GM23248 (cell line): ENCODE measurements around the gene PIWIL4. TPM values are rescaled to one million over a fixed set of nuclear protein-coding genes. Genes with fewer than 3 reads are reported as not detected.

Experiments
- DNase-seq: peaks from one replicate; pipeline ENCODE4 v3.0.0-alpha.2; 2015
- H2AFZ ChIP-seq: fragments of 200-600 bp; sonication (generic); 2 replicates; pipeline ENCODE4 v1.6.1; 2016; ENCODE audit warnings: antibody characterized with exemption
- H3F3A ChIP-seq: fragments of 200-600 bp; sonication (generic); 2 replicates; pipeline ENCODE4 v1.6.1; 2016; ENCODE audit warnings: mild to moderate bottlenecking, antibody characterized with exemption, mixed run types; ENCODE audit not compliant: insufficient read depth
- H3K27ac ChIP-seq: fragments of 200-600 bp; sonication (generic); 2 replicates; pipeline ENCODE4 v1.5.1; 2016; ENCODE audit warnings: mild to moderate bottlenecking
- H3K27me3 ChIP-seq: fragments of 200-600 bp; sonication (generic); replicated peaks from 2 replicates; pipeline ENCODE4 v1.6.1; 2016; ENCODE audit warnings: mild to moderate bottlenecking; ENCODE audit not compliant: insufficient read depth
- H3K36me3 ChIP-seq: fragments of 200-600 bp; sonication (generic); 2 replicates; pipeline ENCODE4 v1.6.1; 2016; ENCODE audit warnings: low read depth, mild to moderate bottlenecking
- H3K4me1 ChIP-seq: fragments of 200-600 bp; sonication (generic); 2 replicates; pipeline ENCODE4 v1.6.1; 2016; ENCODE audit warnings: mild to moderate bottlenecking; ENCODE audit not compliant: insufficient read depth
- H3K4me2 ChIP-seq: fragments of 200-600 bp; sonication (generic); one replicate; pipeline ENCODE4 v1.6.1; 2016; ENCODE audit warnings: mild to moderate bottlenecking; ENCODE audit not compliant: unreplicated experiment
- H3K4me3 ChIP-seq: fragments of 200-600 bp; sonication (generic); 2 replicates; pipeline ENCODE4 v1.5.1; 2016; ENCODE audit warnings: mild to moderate bottlenecking
- H3K79me2 ChIP-seq: fragments of 200-600 bp; sonication (generic); 2 replicates; pipeline ENCODE4 v1.6.1; 2016; ENCODE audit warnings: mild to moderate bottlenecking; ENCODE audit not compliant: insufficient read depth
- H3K9ac ChIP-seq: fragments of 200-600 bp; sonication (generic); 2 replicates; pipeline ENCODE4 v1.6.1; 2016; ENCODE audit warnings: mild to moderate bottlenecking
- H3K9me2 ChIP-seq: fragments of 200-600 bp; sonication (generic); 2 replicates; pipeline ENCODE4 v1.6.1; 2016; ENCODE audit warnings: mixed run types, mild to moderate bottlenecking, moderate library complexity; ENCODE audit not compliant: insufficient read depth
- H3K9me3 ChIP-seq: fragments of 200-600 bp; sonication (generic); one replicate; pipeline ENCODE4 v1.6.1; 2017; ENCODE audit warnings: low read depth
- H4K20me1 ChIP-seq: fragments of 200-600 bp; sonication (generic); 2 replicates; pipeline ENCODE4 v1.6.0; 2016; ENCODE audit not compliant: insufficient read depth
- EZH2 ChIP-seq: fragments of 200-600 bp; sonication (generic); IDR thresholded peaks from 2 replicates; pipeline ENCODE4 v1.6.1; 2018; ENCODE audit warnings: antibody characterized with exemption, mild to moderate bottlenecking; ENCODE audit not compliant: insufficient read depth, poor library complexity, severe bottlenecking
- EZH2phosphoT487 ChIP-seq: fragments of 200-600 bp; sonication (generic); IDR thresholded peaks from 2 replicates; pipeline ENCODE4 v1.6.1; 2018; ENCODE audit warnings: antibody characterized with exemption, moderate library complexity, mild to moderate bottlenecking, low read depth; ENCODE audit not compliant: insufficient read depth
- WGBS, 2 experiments: methylation state at CpG; one replicate each; pipeline ENCODE4 v1.1.6; 2015 to 2017; ENCODE audit warnings: low lambda C conversion rate in 2 of 2, low coverage in 1 of 2; ENCODE audit errors: missing lambda C conversion rate in 2 of 2; 5-methylcytosine and 5-hydroxymethylcytosine counted together
- in situ Hi-C: fragments of 300-500 bp; cut with MboI; formaldehyde crosslinking; loops from 2 replicates; pipeline ENCODE4 v1.15.0; 2020
- polyA plus RNA-seq: library from polyadenylated mRNA; unstranded; fragments of >200 nt; fragmentation: Nextera tagmentation; extraction: Ambion mirVana; gene quantifications from 2 replicates; pipeline ENCODE4 v1.2.1, GENCODE V29; 2016
- total RNA-seq: library from RNA; depleted of rRNA; stranded (reverse); fragments of >200 nt; shearing (Covaris generic); gene quantifications from 2 replicates; pipeline ENCODE4 v1.2.3, GENCODE V29; 2014

Gene PIWIL4
- total and polyA plus RNA-seq, 2 experiments from 2014 or later, result 1.2 to 1.4 TPM

DNA sequence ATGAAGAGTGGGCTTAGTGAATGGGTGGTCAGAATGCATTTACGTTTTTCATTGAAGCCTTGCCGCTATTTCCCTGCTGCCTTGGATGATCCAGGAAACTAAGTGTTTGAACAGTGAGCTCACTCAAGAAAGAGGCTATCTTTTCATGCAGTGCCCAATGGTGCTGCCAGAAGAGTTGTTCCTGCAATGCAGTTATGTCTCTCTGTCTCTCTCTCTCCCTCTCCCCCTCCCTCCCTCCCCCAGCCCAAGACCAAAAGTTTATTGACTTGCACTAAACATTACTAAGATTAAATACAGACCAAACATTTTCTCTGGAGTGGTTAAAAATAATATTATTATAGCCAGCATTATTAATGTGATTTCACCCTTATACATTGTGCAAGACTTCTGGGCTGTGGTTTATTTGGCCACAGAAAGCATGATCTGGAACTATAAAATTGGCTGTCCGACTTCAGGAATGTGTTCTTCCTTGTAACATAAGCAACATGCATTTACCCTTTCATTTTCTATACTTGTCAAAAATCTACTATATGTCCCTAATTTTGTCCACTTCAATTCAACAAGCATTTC lies 30.1 kb upstream of the PIWIL4 start:
- Histone ChIP-seq H3K4me1 (peaks cover 23% of the 10 kb centered on the region), H3K9me2 (no peaks in the 10 kb centered on the region), H3F3A (peaks cover 11% of the 10 kb centered on the region), H3K27me3 (no peaks in the 10 kb centered on the region), H3K4me2 (peak overlapping the region; percentile 55), H3K9me3 (no peaks in the 10 kb centered on the region), H3K4me3 (0 out of 2 replicates have a peak overlapping the region, but pooled peaks have one; percentile 2), H3K79me2 (no peaks in the 10 kb centered on the region), H2AFZ (no peak overlapping the region), H3K9ac (no peak overlapping the region), H3K27ac (0 out of 2 replicates have a peak overlapping the region, but pooled peaks have one; percentile 7), H4K20me1 (no peaks in the 10 kb centered on the region), H3K36me3 (no peaks in the 10 kb centered on the region)
- peak; percentile 74 for DNase-seq
- TF ChIP-seq EZH2 (no peak), EZH2phosphoT487 (no peak)
- 6 to 11% methylated on average over 3 of the region's 3 CpGs for WGBS, 2 experiments
- in situ Hi-C loops, result no loop called here

DNA sequence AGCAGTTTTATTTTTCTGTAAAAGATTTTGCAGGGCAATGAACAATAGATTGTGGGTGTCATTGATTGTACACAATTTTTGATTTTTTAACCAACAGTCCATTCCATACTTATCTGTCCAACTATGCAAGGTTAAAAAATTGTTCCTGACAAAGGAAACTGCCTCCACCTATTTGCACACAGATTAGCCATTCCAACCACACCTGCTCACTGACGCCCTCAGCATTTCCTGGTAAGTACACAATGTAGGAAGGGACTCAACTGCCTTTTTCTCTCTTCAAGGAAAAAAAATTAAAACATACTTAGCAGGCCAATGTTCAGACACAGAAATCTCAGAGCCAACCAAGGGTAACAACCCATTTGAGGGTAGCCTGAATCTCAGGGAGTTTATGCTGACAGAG lies 27.7 kb upstream of the PIWIL4 start:
- H2AFZ ChIP-seq, result no peak overlapping the region
- 86 to 100% methylated on average over 1 of the region's 1 CpG for WGBS, 2 experiments
- no peak overlapping the region for H3K9ac ChIP-seq
- no peak overlapping the region for H3K4me2 ChIP-seq
- no peaks in the 10 kb centered on the region for H4K20me1 ChIP-seq
- TF ChIP-seq EZH2 (no peak), EZH2phosphoT487 (no peak)
- H3F3A ChIP-seq, result peaks cover 18% of the 10 kb centered on the region
- H3K9me3 ChIP-seq, result no peaks in the 10 kb centered on the region
- no peaks in the 10 kb centered on the region for H3K36me3 ChIP-seq
- no peaks in the 10 kb centered on the region for H3K27me3 ChIP-seq
- H3K9me2 ChIP-seq, result no peaks in the 10 kb centered on the region
- no peaks in the 10 kb centered on the region for H3K79me2 ChIP-seq
- H3K4me3 ChIP-seq, result no peak overlapping the region
- H3K27ac ChIP-seq, result no peak overlapping the region
- no peak for DNase-seq
- peaks cover 18% of the 10 kb centered on the region for H3K4me1 ChIP-seq
- in situ Hi-C loops, result no loop called here

DNA sequence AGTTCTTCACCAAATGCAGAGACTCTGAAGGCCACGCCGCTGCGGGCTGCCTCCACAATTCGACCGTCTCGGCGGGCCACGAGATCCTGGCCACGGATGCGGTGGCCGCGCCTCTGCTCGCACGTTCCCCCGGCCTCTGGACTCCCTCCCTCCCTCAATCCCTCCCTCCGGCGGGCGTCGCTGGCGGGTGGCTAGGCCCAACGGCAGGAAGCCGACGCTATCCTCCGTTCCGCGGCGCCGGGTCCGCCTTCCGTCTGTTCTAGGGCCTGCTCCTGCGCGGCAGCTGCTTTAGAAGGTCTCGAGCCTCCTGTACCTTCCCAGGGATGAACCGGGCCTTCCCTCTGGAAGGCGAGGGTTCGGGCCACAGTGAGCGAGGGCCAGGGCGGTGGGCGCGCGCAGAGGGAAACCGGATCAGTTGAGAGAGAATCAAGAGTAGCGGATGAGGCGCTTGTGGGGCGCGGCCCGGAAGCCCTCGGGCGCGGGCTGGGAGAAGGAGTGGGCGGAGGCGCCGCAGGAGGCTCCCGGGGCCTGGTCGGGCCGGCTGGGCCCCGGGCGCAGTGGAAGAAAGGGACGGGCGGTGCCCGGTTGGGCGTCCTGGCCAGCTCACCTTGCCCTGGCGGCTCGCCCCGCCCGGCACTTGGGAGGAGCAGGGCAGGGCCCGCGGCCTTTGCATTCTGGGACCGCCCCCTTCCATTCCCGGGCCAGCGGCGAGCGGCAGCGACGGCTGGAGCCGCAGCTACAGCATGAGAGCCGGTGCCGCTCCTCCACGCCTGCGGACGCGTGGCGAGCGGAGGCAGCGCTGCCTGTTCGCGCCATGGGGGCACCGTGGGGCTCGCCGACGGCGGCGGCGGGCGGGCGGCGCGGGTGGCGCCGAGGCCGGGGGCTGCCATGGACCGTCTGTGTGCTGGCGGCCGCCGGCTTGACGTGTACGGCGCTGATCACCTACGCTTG lies 23.2 kb upstream of the PIWIL4 start, which contains the start of gene FUT4:
TSS of gene FUT4 (plus strand) at position 227 of the 951 bp plus-strand sequence. CDS start at position 440, 213 bp downstream.
- Histone ChIP-seq H2AFZ (peak within 1 kb of the TSS; percentile 85), H3K4me1 (peaks cover 23% of the 10 kb centered on the region), H3K9ac (peak within 1 kb of the TSS; percentile 93), H3K9me3 (no peaks in the 10 kb centered on the region), H3K9me2 (no peaks in the 10 kb centered on the region), H4K20me1 (no peaks in the 10 kb centered on the region; the same call in 1 of the 2 replicates), H3K79me2 (peaks cover 45% of the 10 kb centered on the region), H3K27ac (peak within 1 kb of the TSS; percentile 93), H3F3A (peaks cover 12% of the 10 kb centered on the region), H3K4me2 (peak within 1 kb of the TSS; percentile 94), H3K27me3 (no peaks in the 10 kb centered on the region), H3K4me3 (peak within 1 kb of the TSS; percentile 74), H3K36me3 (no peaks in the 10 kb centered on the region)
- whole genome bisulfite sequencing, 2 experiments, result 1 to 3% methylated on average over 77 to 82 of the region's 109 CpGs
- TF ChIP-seq EZH2 (no peak), EZH2phosphoT487 (no peak)
- in situ Hi-C loops, result no loop called here
- DNase-seq, result peak; percentile 93

DNA sequence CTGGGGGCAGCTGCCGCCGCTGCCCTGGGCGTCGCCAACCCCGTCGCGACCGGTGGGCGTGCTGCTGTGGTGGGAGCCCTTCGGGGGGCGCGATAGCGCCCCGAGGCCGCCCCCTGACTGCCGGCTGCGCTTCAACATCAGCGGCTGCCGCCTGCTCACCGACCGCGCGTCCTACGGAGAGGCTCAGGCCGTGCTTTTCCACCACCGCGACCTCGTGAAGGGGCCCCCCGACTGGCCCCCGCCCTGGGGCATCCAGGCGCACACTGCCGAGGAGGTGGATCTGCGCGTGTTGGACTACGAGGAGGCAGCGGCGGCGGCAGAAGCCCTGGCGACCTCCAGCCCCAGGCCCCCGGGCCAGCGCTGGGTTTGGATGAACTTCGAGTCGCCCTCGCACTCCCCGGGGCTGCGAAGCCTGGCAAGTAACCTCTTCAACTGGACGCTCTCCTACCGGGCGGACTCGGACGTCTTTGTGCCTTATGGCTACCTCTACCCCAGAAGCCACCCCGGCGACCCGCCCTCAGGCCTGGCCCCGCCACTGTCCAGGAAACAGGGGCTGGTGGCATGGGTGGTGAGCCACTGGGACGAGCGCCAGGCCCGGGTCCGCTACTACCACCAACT lies 22.4 kb upstream of the PIWIL4 start:
- H3K9ac ChIP-seq, result peak overlapping the region; percentile 93
- peak; percentile 65 for DNase-seq
- H3K27me3 ChIP-seq, result no peaks in the 10 kb centered on the region
- WGBS, 2 experiments, result 0 to 2% methylated on average over 28 to 34 of the region's 59 CpGs
- H3K36me3 ChIP-seq, result no peaks in the 10 kb centered on the region
- H3K4me3 ChIP-seq, result peak overlapping the region; percentile 74
- peak overlapping the region; percentile 93 for H3K27ac ChIP-seq
- in situ Hi-C loops, result no loop called here
- peaks cover 51% of the 10 kb centered on the region for H3K79me2 ChIP-seq
- peaks cover 12% of the 10 kb centered on the region for H3F3A ChIP-seq
- peak overlapping the region; percentile 85 for H2AFZ ChIP-seq
- peaks cover 27% of the 10 kb centered on the region for H3K4me1 ChIP-seq
- no peaks in the 10 kb centered on the region for H3K9me3 ChIP-seq
- peak overlapping the region; percentile 94 for H3K4me2 ChIP-seq
- H4K20me1 ChIP-seq, result no peaks in the 10 kb centered on the region; the same call in 1 of the 2 replicates
- H3K9me2 ChIP-seq, result no peaks in the 10 kb centered on the region
- TF ChIP-seq EZH2phosphoT487 (no peak), EZH2 (no peak)
